Osteocyte (in vitro differentiated cells): ENCODE measurements around the gene PHETA1. TPM values are rescaled to one million over a fixed set of nuclear protein-coding genes. Genes with fewer than 3 reads are reported as not detected.

Experiments used
- DNase-seq: peaks from one replicate; pipeline ENCODE4 v3.0.0; 2021; ENCODE audit warnings: mixed read lengths; ENCODE audit not compliant: unreplicated experiment; ENCODE audit errors: extremely low spot score
- H3K27ac Mint-ChIP-seq: one replicate; pipeline ENCODE4 v1.8.0; 2021; ENCODE audit warnings: mild to moderate bottlenecking, mixed read lengths; ENCODE audit not compliant: unreplicated experiment
- H3K27me3 Mint-ChIP-seq: one replicate; pipeline ENCODE4 v1.8.0; 2021; ENCODE audit warnings: mixed read lengths; ENCODE audit not compliant: unreplicated experiment
- H3K36me3 Mint-ChIP-seq: one replicate; pipeline ENCODE4 v1.8.0; 2021; ENCODE audit warnings: mixed read lengths; ENCODE audit not compliant: unreplicated experiment
- H3K4me1 Mint-ChIP-seq: one replicate; pipeline ENCODE4 v1.8.0; 2021; ENCODE audit warnings: mixed read lengths; ENCODE audit not compliant: unreplicated experiment
- H3K4me3 Mint-ChIP-seq: one replicate; pipeline ENCODE4 v1.8.0; 2021; ENCODE audit warnings: mild to moderate bottlenecking, moderate library complexity, mixed read lengths; ENCODE audit not compliant: unreplicated experiment
- H3K9me3 Mint-ChIP-seq: one replicate; pipeline ENCODE4 v1.8.0; 2021; ENCODE audit warnings: mixed read lengths; ENCODE audit not compliant: unreplicated experiment
- total RNA-seq: library from RNA; stranded (reverse); gene quantifications from 2 replicates; pipeline ENCODE4 v1.2.1, GENCODE V29; 2021
- TF ChIP-seq, protein P1 (sequence below): fragments of 200-600 bp; sonication (generic); IDR thresholded peaks from 2 replicates; pipeline ENCODE4 v1.5.0; 2021; ENCODE audit warnings: antibody characterized with exemption, mild to moderate bottlenecking, moderate library complexity

Gene PHETA1
- total RNA-seq, 1 donor from 2014 or later, result 13.6 TPM

DNA sequence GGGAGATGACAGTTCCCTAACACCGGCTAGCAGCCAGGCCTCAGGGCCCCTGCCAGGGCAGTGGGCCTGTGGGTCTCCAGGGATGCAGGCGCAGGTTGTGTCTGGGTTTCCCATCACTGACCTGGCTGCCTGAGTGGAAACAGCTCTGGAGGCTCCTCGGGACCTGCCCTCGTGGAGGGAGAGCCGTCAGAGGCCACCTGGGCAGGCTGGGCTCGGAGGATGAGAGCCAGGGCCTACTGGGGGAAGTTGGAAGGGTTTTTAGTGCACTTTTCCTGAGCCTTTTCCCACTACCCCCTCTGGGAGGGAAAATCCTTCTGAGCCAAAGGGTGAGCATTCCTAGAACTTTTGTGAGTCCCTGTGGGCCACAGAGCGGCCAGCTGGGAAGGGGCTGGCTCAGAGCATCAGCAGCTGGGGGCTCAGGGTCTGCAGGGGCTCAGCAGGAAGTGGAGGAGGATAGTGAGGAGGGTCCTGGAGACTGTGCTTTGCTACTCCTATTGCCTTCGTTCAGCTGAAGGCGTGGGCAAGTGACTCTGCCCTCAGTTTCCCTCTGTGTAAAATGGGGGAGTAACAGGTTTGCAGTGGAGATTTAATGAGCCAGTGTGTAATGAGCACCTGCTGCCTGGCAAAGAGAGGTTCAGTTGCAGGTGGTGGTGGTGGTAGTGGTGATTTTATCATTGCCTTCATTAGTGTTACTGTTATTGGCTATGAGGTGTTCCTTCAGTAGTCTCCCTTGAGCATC, 38.7 kb upstream of the PHETA1 start:
- TF ChIP-seq, protein P1, sequence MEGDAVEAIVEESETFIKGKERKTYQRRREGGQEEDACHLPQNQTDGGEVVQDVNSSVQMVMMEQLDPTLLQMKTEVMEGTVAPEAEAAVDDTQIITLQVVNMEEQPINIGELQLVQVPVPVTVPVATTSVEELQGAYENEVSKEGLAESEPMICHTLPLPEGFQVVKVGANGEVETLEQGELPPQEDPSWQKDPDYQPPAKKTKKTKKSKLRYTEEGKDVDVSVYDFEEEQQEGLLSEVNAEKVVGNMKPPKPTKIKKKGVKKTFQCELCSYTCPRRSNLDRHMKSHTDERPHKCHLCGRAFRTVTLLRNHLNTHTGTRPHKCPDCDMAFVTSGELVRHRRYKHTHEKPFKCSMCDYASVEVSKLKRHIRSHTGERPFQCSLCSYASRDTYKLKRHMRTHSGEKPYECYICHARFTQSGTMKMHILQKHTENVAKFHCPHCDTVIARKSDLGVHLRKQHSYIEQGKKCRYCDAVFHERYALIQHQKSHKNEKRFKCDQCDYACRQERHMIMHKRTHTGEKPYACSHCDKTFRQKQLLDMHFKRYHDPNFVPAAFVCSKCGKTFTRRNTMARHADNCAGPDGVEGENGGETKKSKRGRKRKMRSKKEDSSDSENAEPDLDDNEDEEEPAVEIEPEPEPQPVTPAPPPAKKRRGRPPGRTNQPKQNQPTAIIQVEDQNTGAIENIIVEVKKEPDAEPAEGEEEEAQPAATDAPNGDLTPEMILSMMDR, result no peak
- no peak for DNase-seq
- no peaks in the 10 kb centered on the region for H3K27me3 Mint-ChIP-seq
- peaks cover 80% of the 10 kb centered on the region for H3K4me1 Mint-ChIP-seq
- H3K36me3 Mint-ChIP-seq, result no peaks in the 10 kb centered on the region
- no peaks in the 10 kb centered on the region for H3K9me3 Mint-ChIP-seq
- H3K4me3 Mint-ChIP-seq, result peak overlapping the region; percentile 88
- H3K27ac Mint-ChIP-seq, result peak overlapping the region; percentile 87

GRCh38 chr12:111406474-111407376, 37.8 kb upstream of the PHETA1 start:
- H3K27me3 Mint-ChIP-seq, result no peaks in the 10 kb centered on the region
- H3K4me1 Mint-ChIP-seq, result peaks cover 71% of the 10 kb centered on the region
- no peaks in the 10 kb centered on the region for H3K9me3 Mint-ChIP-seq
- no peaks in the 10 kb centered on the region for H3K36me3 Mint-ChIP-seq
- no peak for DNase-seq
- TF ChIP-seq, protein P1, result no peak
- H3K27ac Mint-ChIP-seq, result peak overlapping the region; percentile 87
- peak overlapping the region; percentile 88 for H3K4me3 Mint-ChIP-seq

DNA sequence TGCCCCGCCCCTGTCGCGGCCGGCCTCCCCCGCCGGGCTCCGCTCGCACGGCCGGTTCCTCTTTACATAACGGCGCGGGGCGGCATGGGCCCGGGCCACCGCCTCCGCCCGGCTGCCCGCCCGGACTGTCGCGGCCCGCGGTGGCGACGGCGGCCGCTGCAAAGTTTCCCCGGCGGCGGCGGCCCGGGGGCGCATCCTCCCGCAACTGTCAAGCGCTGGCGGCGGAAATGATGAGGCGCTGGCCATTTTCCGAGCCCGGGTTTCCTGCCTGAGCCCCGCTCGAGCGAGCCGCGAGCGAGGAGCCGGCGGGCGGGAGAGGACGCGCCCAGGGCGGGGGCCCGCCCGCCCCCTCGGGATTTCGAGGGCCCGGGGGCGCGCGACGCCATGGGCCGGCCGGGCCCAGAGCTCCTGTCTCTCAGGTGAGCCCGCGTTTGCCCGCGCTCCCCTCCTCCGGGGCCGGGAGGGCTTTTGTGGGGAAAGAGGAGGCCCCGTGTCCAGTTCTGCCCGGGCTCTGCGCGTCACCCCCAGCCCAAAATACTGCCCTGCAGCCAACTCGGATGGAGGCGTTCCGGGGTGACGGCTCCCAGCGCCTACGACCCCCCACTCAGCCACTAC, 37.1 kb upstream of the PHETA1 start, which contains the start of gene SH2B3:
Gene SH2B3, plus strand, starts transcription at position 65 of the 615 bp plus-strand sequence. CDS start 12,223 bp downstream, outside the sequence.
- H3K27ac Mint-ChIP-seq, result peak within 1 kb of the TSS; percentile 87
- H3K27me3 Mint-ChIP-seq, result no peaks in the 10 kb centered on the region
- peaks cover 64% of the 10 kb centered on the region for H3K4me1 Mint-ChIP-seq
- TF ChIP-seq, protein P1, result no peak
- no peak for DNase-seq
- no peaks in the 10 kb centered on the region for H3K9me3 Mint-ChIP-seq
- peak within 1 kb of the TSS; percentile 88 for H3K4me3 Mint-ChIP-seq
- no peaks in the 10 kb centered on the region for H3K36me3 Mint-ChIP-seq

GRCh38 chr12:111405149-111405858, 36.4 kb upstream of the PHETA1 start:
- peak; percentile 98 for DNase-seq
- no peaks in the 10 kb centered on the region for H3K9me3 Mint-ChIP-seq
- H3K4me1 Mint-ChIP-seq, result peaks cover 57% of the 10 kb centered on the region
- H3K27me3 Mint-ChIP-seq, result no peaks in the 10 kb centered on the region
- peak overlapping the region; percentile 87 for H3K27ac Mint-ChIP-seq
- peak overlapping the region; percentile 84 for H3K4me3 Mint-ChIP-seq
- no peaks in the 10 kb centered on the region for H3K36me3 Mint-ChIP-seq
- TF ChIP-seq, protein P1, result peak; percentile 39
